ENCODE measurements around the gene ACBD6. TPM values are rescaled to one million over a fixed set of nuclear protein-coding genes. Genes with fewer than 3 reads are reported as not detected.

ACBD6 gene
- total RNA-seq, 1 donor from 2014 or later, result 34.4 TPM

DNA sequence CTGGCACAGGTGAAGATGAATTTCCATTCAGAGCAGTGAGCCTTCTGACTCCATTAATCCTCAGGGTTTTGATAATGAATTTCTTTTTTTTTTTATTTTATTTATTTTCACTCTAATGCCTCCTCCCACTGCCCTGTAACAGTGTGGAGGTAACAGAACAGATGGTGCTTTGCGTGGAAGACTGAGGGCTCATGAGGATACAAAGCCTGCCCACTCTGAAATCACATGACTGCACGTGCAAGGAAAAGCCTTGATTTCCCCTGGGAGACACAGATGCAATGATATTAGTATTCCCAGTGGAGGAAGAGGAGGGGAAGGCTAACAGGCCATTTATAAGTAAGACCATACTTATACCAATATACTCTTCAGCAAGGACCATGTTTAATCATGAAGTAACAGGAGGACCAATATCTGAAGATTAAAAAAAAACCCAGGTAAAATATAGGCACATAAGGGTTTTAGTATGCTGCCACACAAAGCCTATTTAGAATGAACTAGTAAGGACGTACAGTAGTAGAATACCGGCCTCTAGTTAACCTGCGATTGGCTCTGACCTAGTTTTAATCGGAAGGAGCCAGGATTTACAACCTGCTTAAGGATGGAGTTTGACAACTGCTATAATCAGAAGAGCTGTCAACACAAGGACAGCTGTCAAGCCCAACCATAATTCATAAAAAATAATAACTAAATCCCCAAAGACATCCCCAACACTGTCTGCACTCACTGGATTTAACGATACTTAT lies 202.7 kb downstream of the ACBD6 start:
- H3K4me1 ChIP-seq, result no peaks in the 10 kb centered on the region
- intact Hi-C loops (cut with DNase I), result no loop called here
- no peaks in the 10 kb centered on the region for H3K9me3 ChIP-seq
- TF ChIP-seq POLR2A (IDR thresholded peaks at IDR 0.05) (no peak), POLR2AphosphoS5 (IDR thresholded peaks at IDR 0.05; ENCODE audit: insufficient read depth in 1 of 2, low read depth in 1 of 2) (no peak)
- TF ChIP-seq, protein P1, sequence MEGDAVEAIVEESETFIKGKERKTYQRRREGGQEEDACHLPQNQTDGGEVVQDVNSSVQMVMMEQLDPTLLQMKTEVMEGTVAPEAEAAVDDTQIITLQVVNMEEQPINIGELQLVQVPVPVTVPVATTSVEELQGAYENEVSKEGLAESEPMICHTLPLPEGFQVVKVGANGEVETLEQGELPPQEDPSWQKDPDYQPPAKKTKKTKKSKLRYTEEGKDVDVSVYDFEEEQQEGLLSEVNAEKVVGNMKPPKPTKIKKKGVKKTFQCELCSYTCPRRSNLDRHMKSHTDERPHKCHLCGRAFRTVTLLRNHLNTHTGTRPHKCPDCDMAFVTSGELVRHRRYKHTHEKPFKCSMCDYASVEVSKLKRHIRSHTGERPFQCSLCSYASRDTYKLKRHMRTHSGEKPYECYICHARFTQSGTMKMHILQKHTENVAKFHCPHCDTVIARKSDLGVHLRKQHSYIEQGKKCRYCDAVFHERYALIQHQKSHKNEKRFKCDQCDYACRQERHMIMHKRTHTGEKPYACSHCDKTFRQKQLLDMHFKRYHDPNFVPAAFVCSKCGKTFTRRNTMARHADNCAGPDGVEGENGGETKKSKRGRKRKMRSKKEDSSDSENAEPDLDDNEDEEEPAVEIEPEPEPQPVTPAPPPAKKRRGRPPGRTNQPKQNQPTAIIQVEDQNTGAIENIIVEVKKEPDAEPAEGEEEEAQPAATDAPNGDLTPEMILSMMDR (IDR thresholded peaks at IDR 0.05), result no peak
- no peaks in the 10 kb centered on the region for H3K36me3 ChIP-seq
- no peaks in the 10 kb centered on the region for H3K27me3 ChIP-seq
- no peak for DNase-seq (ENCODE audit: extremely low spot score in 2 of 2)
- no peak overlapping the region for H3K4me3 ChIP-seq
- no peak overlapping the region for H3K27ac ChIP-seq

DNA sequence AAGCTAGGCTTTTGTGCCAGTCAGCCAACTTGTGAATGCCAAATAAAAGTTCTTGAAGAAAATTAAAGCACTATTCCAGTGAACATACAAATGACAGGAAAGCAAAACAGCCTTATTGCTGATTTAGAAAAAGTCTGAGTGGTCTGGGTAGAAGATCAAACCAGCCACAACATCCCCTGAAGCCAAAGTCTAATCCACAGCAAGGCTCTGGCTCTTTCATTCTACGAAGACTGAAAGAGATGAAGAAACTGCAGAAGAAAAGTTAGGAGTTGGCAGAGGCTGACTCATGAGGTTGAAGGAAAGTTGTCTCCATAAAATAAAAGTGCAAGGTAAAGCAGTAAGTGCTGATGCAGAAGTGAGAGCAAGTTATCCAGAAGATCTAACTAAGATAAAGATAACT lies 206.4 kb downstream of the ACBD6 start:
- Histone ChIP-seq H3K27ac (no peak overlapping the region), H3K27me3 (no peaks in the 10 kb centered on the region), H3K36me3 (no peaks in the 10 kb centered on the region), H3K9me3 (no peaks in the 10 kb centered on the region), H3K4me3 (no peak overlapping the region), H3K4me1 (no peaks in the 10 kb centered on the region)
- TF ChIP-seq, protein P1 (IDR thresholded peaks at IDR 0.05), result no peak
- TF ChIP-seq POLR2AphosphoS5 (IDR thresholded peaks at IDR 0.05; ENCODE audit: insufficient read depth in 1 of 2, low read depth in 1 of 2) (no peak), POLR2A (IDR thresholded peaks at IDR 0.05) (no peak)
- intact Hi-C loops (cut with DNase I), result no loop called here
- DNase-seq (ENCODE audit: extremely low spot score in 2 of 2), result no peak

DNA sequence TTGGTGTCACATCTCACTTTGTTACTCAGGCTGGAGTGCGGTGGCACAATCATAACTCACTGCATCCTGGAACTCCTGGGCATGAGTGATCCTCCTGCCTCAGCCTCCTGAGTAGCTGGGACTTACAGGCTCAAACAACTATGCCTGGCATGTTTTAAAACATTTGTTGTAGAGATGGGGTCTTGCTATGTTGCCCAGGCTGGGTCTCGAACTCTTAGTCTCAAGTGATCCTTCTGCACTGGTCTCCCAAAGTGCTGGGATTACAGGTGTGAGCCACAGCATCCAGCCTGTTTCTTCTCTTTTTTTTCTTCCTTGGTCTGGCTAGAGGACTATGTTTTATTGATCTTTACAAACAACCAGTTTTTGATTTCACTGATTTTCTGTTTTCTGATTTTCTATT lies 207.7 kb downstream of the ACBD6 start:
- Histone ChIP-seq H3K4me3 (no peak overlapping the region), H3K27me3 (no peaks in the 10 kb centered on the region), H3K9me3 (no peaks in the 10 kb centered on the region), H3K36me3 (no peaks in the 10 kb centered on the region), H3K27ac (no peak overlapping the region), H3K4me1 (no peaks in the 10 kb centered on the region)
- intact Hi-C loops (cut with DNase I), result no loop called here
- TF ChIP-seq, protein P1 (IDR thresholded peaks at IDR 0.05), result no peak
- TF ChIP-seq POLR2AphosphoS5 (IDR thresholded peaks at IDR 0.05; ENCODE audit: insufficient read depth in 1 of 2, low read depth in 1 of 2), result no peak
- TF ChIP-seq POLR2A (IDR thresholded peaks at IDR 0.05), result no peak
- no peak for DNase-seq (ENCODE audit: extremely low spot score in 2 of 2)

DNA sequence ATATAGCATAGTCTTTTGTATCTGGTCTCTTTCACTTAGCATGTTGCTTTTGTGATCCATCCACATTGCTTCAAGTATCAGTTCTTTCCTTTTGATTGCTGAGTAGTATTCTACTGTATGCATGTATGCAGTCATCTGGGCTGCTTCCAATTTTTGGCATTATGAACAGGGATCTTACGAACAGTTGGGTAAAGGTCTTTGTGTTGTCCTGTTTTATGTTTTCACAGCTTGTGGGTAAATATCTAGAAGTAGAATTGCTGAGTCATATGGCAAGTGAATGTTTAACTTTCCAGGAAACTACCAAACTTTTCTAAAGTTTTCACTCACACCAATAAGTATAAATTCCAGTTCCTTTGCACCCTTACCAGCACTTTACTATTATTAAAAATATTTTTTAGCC lies 211.4 kb downstream of the ACBD6 start:
- TF ChIP-seq, protein P1 (IDR thresholded peaks at IDR 0.05), result no peak
- no peak for TF ChIP-seq POLR2AphosphoS5 (IDR thresholded peaks at IDR 0.05; ENCODE audit: insufficient read depth in 1 of 2, low read depth in 1 of 2)
- no peak for TF ChIP-seq POLR2A (IDR thresholded peaks at IDR 0.05)
- Histone ChIP-seq H3K4me1 (no peaks in the 10 kb centered on the region), H3K4me3 (no peak overlapping the region), H3K9me3 (no peaks in the 10 kb centered on the region), H3K36me3 (peaks cover 0 to 4% of the 10 kb centered on the region in 2 donors), H3K27me3 (no peaks in the 10 kb centered on the region), H3K27ac (no peak overlapping the region)
- intact Hi-C loops (cut with DNase I), result no loop called here
- no peak for DNase-seq (ENCODE audit: extremely low spot score in 2 of 2)

DNA sequence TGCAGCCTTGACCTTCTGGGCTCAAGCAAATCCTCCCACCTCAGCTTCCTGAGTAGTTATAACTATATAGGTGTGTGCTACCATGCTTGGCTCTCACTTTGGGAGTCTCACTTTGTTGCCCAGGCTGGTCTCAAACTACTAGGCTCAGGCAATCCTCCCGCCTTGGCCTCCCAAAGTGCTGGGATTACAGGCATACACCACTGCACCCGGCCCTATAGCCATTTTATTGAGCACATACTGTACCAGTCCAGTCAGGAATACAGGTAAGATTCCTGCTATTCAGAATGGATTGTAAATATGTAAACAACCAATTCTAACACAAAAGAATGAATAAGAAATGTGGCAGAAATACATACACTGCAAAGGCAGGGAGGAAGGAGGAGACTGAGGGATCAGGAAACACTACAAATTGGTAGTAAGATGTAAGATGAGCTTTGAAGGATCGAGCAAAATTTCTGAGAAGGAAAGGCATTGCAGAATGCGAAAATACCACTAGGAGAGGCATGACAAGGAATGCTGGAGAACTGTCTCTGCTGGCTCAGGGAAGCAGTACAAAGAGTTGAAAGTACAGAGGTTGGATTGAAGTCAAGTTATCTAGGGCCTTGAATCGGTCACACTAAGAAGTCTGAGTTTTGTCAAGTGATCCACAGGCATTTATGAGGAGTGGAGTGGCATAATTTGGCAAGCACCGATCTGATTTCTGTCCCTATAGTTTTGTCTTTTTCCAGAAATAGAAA lies 211.9 kb downstream of the ACBD6 start:
- H3K4me1 ChIP-seq, result no peaks in the 10 kb centered on the region
- no peak overlapping the region for H3K4me3 ChIP-seq
- no peaks in the 10 kb centered on the region for H3K27me3 ChIP-seq
- intact Hi-C loops (cut with DNase I), result no loop called here
- TF ChIP-seq, protein P1 (IDR thresholded peaks at IDR 0.05), result no peak
- TF ChIP-seq POLR2A (IDR thresholded peaks at IDR 0.05), result no peak
- no peak for TF ChIP-seq POLR2AphosphoS5 (IDR thresholded peaks at IDR 0.05; ENCODE audit: insufficient read depth in 1 of 2, low read depth in 1 of 2)
- H3K9me3 ChIP-seq, result no peaks in the 10 kb centered on the region
- peaks cover 0 to 6% of the 10 kb centered on the region in 2 donors for H3K36me3 ChIP-seq
- no peak for DNase-seq (ENCODE audit: extremely low spot score in 2 of 2)
- no peak overlapping the region for H3K27ac ChIP-seq

Data from vagina (tissue), 2 donors.